Neural progenitor cell (in vitro differentiated cells): ENCODE measurements around the gene ZBTB20. TPM values are rescaled to one million over a fixed set of nuclear protein-coding genes. Genes with fewer than 3 reads are reported as not detected.

Experiments
- DNase-seq: peaks from one replicate; pipeline ENCODE4 v3.0.0-alpha.2; 2016; ENCODE audit warnings: low spot score
- H2AFZ ChIP-seq: fragments of 200-600 bp; sonication (generic); replicated peaks from 2 replicates; pipeline ENCODE4 v1.6.1; 2016; ENCODE audit warnings: antibody characterized with exemption
- H3F3A ChIP-seq: fragments of 200-600 bp; sonication (generic); 2 replicates; pipeline ENCODE4 v1.6.1; 2016; ENCODE audit warnings: antibody characterized with exemption, low read depth
- H3K27ac ChIP-seq: fragments of 200-600 bp; sonication (generic); 2 replicates; pipeline ENCODE4 v1.5.1; 2016; ENCODE audit warnings: mild to moderate bottlenecking
- H3K27me3 ChIP-seq: fragments of 200-600 bp; sonication (generic); 2 replicates; pipeline ENCODE4 v1.6.1; 2016; ENCODE audit warnings: mild to moderate bottlenecking, moderate library complexity
- H3K36me3 ChIP-seq: fragments of 200-600 bp; sonication (generic); 2 replicates; pipeline ENCODE4 v1.5.1; 2016
- H3K4me1 ChIP-seq: fragments of 200-600 bp; sonication (generic); 2 replicates; pipeline ENCODE4 v1.6.1; 2016; ENCODE audit warnings: mixed run types
- H3K4me2 ChIP-seq: fragments of 200-600 bp; sonication (generic); 2 replicates; pipeline ENCODE4 v1.6.1; 2016
- H3K4me3 ChIP-seq: fragments of 200-600 bp; sonication (generic); 2 replicates; pipeline ENCODE4 v1.5.1; 2016
- H3K79me2 ChIP-seq: fragments of 200-600 bp; sonication (generic); 2 replicates; pipeline ENCODE4 v1.6.1; 2016; ENCODE audit warnings: low read depth
- H3K9ac ChIP-seq: fragments of 200-600 bp; sonication (generic); 2 replicates; pipeline ENCODE4 v1.6.1; 2016
- H3K9me3 ChIP-seq: fragments of 200-600 bp; sonication (generic); 2 replicates; pipeline ENCODE4 v1.5.1; 2016; ENCODE audit warnings: low read depth
- H4K20me1 ChIP-seq: fragments of 200-600 bp; sonication (generic); 2 replicates; pipeline ENCODE4 v1.6.1; 2016; ENCODE audit warnings: low read depth
- H3K27ac Mint-ChIP-seq: 3 replicates; pipeline ENCODE4 v1.8.0; 2021; ENCODE audit warnings: mixed read lengths
- H3K27me3 Mint-ChIP-seq: 2 replicates; pipeline ENCODE4 v1.8.0; 2022; ENCODE audit warnings: low read depth, mild to moderate bottlenecking, inconsistent platforms, moderate library complexity, mixed read lengths; ENCODE audit not compliant: insufficient read depth
- H3K36me3 Mint-ChIP-seq: 3 replicates; pipeline ENCODE4 v1.8.0; 2021; ENCODE audit warnings: mixed read lengths
- H3K4me1 Mint-ChIP-seq: 3 replicates; pipeline ENCODE4 v1.8.0; 2021; ENCODE audit warnings: mixed read lengths
- H3K4me3 Mint-ChIP-seq: 3 replicates; pipeline ENCODE4 v1.8.0; 2021; ENCODE audit warnings: mild to moderate bottlenecking, moderate library complexity, mixed read lengths
- H3K9me3 Mint-ChIP-seq: 3 replicates; pipeline ENCODE4 v1.8.0; 2020; ENCODE audit warnings: mixed read lengths
- EZH2 ChIP-seq: fragments of 200-600 bp; sonication (generic); IDR thresholded peaks from 2 replicates; pipeline ENCODE4 v1.6.1; 2017; ENCODE audit warnings: antibody characterized with exemption, mild to moderate bottlenecking, moderate library complexity
- EZH2phosphoT487 ChIP-seq: fragments of 200-600 bp; sonication (generic); IDR thresholded peaks from 2 replicates; pipeline ENCODE4 v1.6.1; 2017; ENCODE audit warnings: antibody characterized with exemption
- total RNA-seq: library from RNA; depleted of rRNA; stranded (reverse); fragments of >200 nt; gene quantifications from 2 replicates; pipeline ENCODE4 v1.2.3, GENCODE V29; 2015; ENCODE audit warnings: low replicate concordance
- TF ChIP-seq, protein P1 (sequence below): fragments of 200-600 bp; sonication (generic); IDR thresholded peaks from 2 replicates; pipeline ENCODE4 v1.5.1; 2017; ENCODE audit warnings: antibody characterized with exemption, mild to moderate bottlenecking

Gene ZBTB20
- total RNA-seq, 1 donor from 2014 or later: 1.9 TPM

DNA sequence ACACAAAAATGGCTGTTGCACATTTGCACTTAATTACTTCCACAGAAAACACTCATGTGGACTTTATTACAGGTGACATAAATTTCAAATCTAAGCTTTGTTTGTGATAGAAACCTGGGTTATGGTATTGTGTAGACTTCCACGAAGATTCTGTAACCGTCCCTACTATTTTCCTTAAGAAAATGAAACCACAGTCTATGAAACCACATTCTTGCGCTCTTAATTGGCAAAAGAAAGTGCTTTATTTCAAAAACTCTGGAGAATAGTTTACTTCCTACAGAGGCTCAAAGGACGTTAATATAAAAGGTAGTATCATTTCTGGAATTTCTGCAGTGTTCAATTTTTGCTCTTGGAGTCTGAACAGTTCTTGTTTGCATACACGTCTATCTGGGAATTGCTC is 729.8 kb downstream of the ZBTB20 start:
- Mint-ChIP-seq H3K27me3 (peaks cover 2% of the 10 kb centered on the region), H3K36me3 (no peaks in the 10 kb centered on the region), H3K4me3 (no peak overlapping the region), H3K27ac (no peak overlapping the region), H3K4me1 (peaks cover 12% of the 10 kb centered on the region), H3K9me3 (no peaks in the 10 kb centered on the region)
- H3F3A ChIP-seq: no peaks in the 10 kb centered on the region
- H3K36me3 ChIP-seq: no peaks in the 10 kb centered on the region
- H3K4me3 ChIP-seq: no peak overlapping the region
- TF ChIP-seq EZH2 (no peak), EZH2phosphoT487 (no peak)
- TF ChIP-seq, protein P1, sequence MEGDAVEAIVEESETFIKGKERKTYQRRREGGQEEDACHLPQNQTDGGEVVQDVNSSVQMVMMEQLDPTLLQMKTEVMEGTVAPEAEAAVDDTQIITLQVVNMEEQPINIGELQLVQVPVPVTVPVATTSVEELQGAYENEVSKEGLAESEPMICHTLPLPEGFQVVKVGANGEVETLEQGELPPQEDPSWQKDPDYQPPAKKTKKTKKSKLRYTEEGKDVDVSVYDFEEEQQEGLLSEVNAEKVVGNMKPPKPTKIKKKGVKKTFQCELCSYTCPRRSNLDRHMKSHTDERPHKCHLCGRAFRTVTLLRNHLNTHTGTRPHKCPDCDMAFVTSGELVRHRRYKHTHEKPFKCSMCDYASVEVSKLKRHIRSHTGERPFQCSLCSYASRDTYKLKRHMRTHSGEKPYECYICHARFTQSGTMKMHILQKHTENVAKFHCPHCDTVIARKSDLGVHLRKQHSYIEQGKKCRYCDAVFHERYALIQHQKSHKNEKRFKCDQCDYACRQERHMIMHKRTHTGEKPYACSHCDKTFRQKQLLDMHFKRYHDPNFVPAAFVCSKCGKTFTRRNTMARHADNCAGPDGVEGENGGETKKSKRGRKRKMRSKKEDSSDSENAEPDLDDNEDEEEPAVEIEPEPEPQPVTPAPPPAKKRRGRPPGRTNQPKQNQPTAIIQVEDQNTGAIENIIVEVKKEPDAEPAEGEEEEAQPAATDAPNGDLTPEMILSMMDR: no peak
- H3K9me3 ChIP-seq: no peaks in the 10 kb centered on the region
- H3K79me2 ChIP-seq: no peaks in the 10 kb centered on the region
- no peak overlapping the region for H3K9ac ChIP-seq
- no peak overlapping the region for H2AFZ ChIP-seq
- H4K20me1 ChIP-seq: no peaks in the 10 kb centered on the region
- no peak overlapping the region for H3K27ac ChIP-seq
- no peak for DNase-seq
- H3K4me2 ChIP-seq: no peak overlapping the region
- no peaks in the 10 kb centered on the region for H3K27me3 ChIP-seq
- H3K4me1 ChIP-seq: no peaks in the 10 kb centered on the region

DNA sequence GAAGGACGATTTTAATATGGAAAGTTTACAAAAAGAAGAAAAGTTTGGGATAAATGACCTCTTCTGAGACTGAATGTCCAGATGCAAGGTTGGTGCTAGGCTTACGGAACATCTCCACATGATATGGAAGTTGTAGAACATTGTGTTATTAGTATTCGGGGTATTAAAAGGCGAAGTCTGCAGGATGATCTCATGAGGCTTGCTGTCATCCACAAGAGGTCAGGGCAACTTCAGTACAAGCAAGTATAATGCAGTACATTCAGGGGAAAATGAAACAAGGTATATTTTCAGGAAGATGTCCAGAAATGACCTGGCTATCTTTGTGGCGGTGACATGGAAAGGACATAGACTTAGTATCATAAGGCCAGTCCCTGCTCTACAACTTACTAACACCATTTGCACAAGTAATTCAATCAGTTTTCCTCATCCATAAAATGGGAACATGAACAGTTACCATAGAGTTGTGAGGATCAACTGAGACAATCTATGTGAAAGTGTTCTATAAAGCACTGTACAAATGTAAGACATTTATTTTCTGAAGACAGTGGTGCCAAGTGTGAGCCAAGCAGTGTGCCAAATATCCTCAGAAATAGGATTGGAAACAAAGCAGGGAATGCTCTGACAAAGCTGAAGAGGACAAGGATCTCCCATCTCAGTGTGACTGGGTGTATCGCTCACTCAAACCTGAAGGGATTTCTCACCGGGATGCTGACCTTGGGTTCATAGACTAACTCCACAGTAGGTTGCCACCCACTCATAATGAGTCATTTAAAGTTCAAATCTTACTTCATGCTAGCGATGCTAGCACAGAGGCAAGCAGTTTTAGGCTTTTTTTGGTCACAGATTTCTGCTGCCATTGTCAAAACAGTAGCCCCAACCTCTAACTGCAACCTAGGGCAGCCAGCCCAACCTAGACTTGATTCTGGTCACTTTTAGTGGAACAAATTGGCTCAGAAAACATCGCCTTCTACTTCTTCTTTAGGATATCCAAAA is 735.0 kb downstream of the ZBTB20 start:
- H3K79me2 ChIP-seq: no peaks in the 10 kb centered on the region
- H3K27me3 Mint-ChIP-seq: peaks cover 3% of the 10 kb centered on the region
- peak overlapping the region; percentile 11 for H3K27ac Mint-ChIP-seq
- H3K4me3 Mint-ChIP-seq: no peak overlapping the region
- H3K9me3 Mint-ChIP-seq: no peaks in the 10 kb centered on the region
- TF ChIP-seq EZH2 (no peak), EZH2phosphoT487 (no peak)
- TF ChIP-seq, protein P1: no peak
- no peaks in the 10 kb centered on the region for H3K36me3 Mint-ChIP-seq
- H3K9me3 ChIP-seq: no peaks in the 10 kb centered on the region
- H3F3A ChIP-seq: no peaks in the 10 kb centered on the region
- H3K4me1 ChIP-seq: peaks cover 26% of the 10 kb centered on the region
- H3K9ac ChIP-seq: no peak overlapping the region
- H3K4me3 ChIP-seq: no peak overlapping the region
- no peak for DNase-seq
- H4K20me1 ChIP-seq: no peaks in the 10 kb centered on the region
- H3K36me3 ChIP-seq: no peaks in the 10 kb centered on the region
- H3K4me1 Mint-ChIP-seq: peaks cover 63% of the 10 kb centered on the region
- no peaks in the 10 kb centered on the region for H3K27me3 ChIP-seq
- H3K27ac ChIP-seq: no peak overlapping the region
- no peak overlapping the region for H3K4me2 ChIP-seq
- H2AFZ ChIP-seq: no peak overlapping the region

DNA sequence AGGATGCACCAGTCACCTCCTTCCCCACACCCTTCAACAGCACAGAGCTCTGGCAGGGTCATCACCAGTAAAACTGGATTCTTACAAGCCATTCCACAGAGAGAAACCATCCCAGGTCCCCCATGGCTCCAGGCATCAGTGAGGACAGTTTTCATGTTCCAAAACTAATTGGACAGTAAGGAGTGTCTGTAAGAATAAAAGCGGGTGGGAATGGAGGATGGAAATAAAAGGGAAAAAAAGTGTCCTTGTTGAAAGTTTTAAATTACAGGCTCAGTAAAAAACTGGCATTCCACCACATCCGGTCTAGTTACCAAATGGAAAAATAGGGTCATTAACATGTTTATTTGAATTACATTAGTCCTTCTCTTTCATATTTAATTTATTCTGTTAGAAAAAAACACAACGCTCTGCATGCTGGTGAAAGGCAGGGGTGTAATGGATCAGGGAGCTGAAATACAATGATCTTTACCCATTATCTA is 735.9 kb downstream of the ZBTB20 start:
- Histone ChIP-seq H3K79me2 (no peaks in the 10 kb centered on the region), H3K27me3 (no peaks in the 10 kb centered on the region), H3K4me2 (no peak overlapping the region), H3K9ac (no peak overlapping the region), H3K4me1 (peaks cover 26% of the 10 kb centered on the region), H3K9me3 (no peaks in the 10 kb centered on the region), H3K4me3 (no peak overlapping the region), H3F3A (no peaks in the 10 kb centered on the region), H3K27ac (no peak overlapping the region), H2AFZ (no peak overlapping the region), H3K36me3 (no peaks in the 10 kb centered on the region), H4K20me1 (no peaks in the 10 kb centered on the region)
- H3K36me3 Mint-ChIP-seq: no peaks in the 10 kb centered on the region
- TF ChIP-seq EZH2: no peak
- peak overlapping the region; percentile 22 for H3K4me3 Mint-ChIP-seq
- H3K9me3 Mint-ChIP-seq: no peaks in the 10 kb centered on the region
- no peak for DNase-seq
- H3K27ac Mint-ChIP-seq: peak overlapping the region; percentile 10
- H3K27me3 Mint-ChIP-seq: peaks cover 3% of the 10 kb centered on the region
- H3K4me1 Mint-ChIP-seq: peaks cover 67% of the 10 kb centered on the region
